OCI-LY7 (cell line): ENCODE data around the gene PLEKHM3. TPM values are rescaled to one million over a fixed set of nuclear protein-coding genes. Genes with fewer than 3 reads are reported as not detected.
"Not testable (repeated sequence)": the region's sequence is repeated elsewhere in the genome, so short reads cannot be mapped to it uniquely, and the experiment has no call there.

Experiments
- BruUV-seq: library from RNA; stranded (reverse); fragments of 400-500 nt; replicated peaks from 2 replicates; lab custom pipeline; 2021; lab: Mats Ljungman, UMichigan
- CTCF ChIA-PET: fragments of 300-600 bp; sonication (Branson Sonifier 250); formaldehyde crosslinking; loops from one replicate; lab custom pipeline; 2022; ENCODE audit warnings: antibody characterized with exemption; ENCODE audit not compliant: unreplicated experiment; lab: Charles Lee
- POLR2A ChIA-PET: fragments of 300-600 bp; sonication (Branson Sonifier 250); formaldehyde crosslinking; loops from one replicate; lab custom pipeline; 2022; ENCODE audit warnings: antibody characterized with exemption; lab: Charles Lee
- DNase-seq: peaks from one replicate; pipeline ENCODE4 v3.0.0-alpha.2; 2015; ENCODE audit warnings: low spot score
- H2AFZ ChIP-seq: fragments of 200-600 bp; sonication (generic), shearing (Covaris generic); 2 replicates; pipeline ENCODE4 v1.6.1; 2014; ENCODE audit warnings: mild to moderate bottlenecking, antibody characterized with exemption, low read length, moderate library complexity
- H3K27ac ChIP-seq: fragments of 200-600 bp; sonication (generic); 2 replicates; pipeline ENCODE4 v1.5.1; 2014; ENCODE audit warnings: mixed run types, low read depth, mild to moderate bottlenecking, moderate library complexity, low read length, inconsistent platforms; ENCODE audit not compliant: poor library complexity, severe bottlenecking
- H3K36me3 ChIP-seq: fragments of 200-600 bp; sonication (generic); 2 replicates; pipeline ENCODE4 v1.6.1; 2014; ENCODE audit warnings: mild to moderate bottlenecking, antibody characterized with exemption, low read length, moderate library complexity, mixed read lengths; ENCODE audit not compliant: insufficient read depth
- H3K4me1 ChIP-seq: fragments of 200-600 bp; sonication (generic); 2 replicates; pipeline ENCODE4 v1.5.1; 2014; ENCODE audit warnings: mild to moderate bottlenecking, low read length; ENCODE audit not compliant: insufficient read depth, poor library complexity, severe bottlenecking
- H3K4me2 ChIP-seq: fragments of 200-600 bp; sonication (generic); 2 replicates; pipeline ENCODE4 v1.6.1; 2014; ENCODE audit warnings: mild to moderate bottlenecking, low read length
- H3K4me3 ChIP-seq: fragments of 200-600 bp; sonication (generic); 2 replicates; pipeline ENCODE4 v1.5.1; 2014; ENCODE audit warnings: mild to moderate bottlenecking, low read depth, low read length; ENCODE audit not compliant: poor library complexity, severe bottlenecking
- H3K79me2 ChIP-seq: fragments of 200-600 bp; sonication (generic); 2 replicates; pipeline ENCODE4 v1.6.1; 2016; ENCODE audit warnings: low read depth, mild to moderate bottlenecking, low read length, moderate library complexity, mixed read lengths; ENCODE audit not compliant: insufficient read depth
- H3K9me2 ChIP-seq: fragments of 200-600 bp; sonication (generic); 2 replicates; pipeline ENCODE4 v1.6.1; 2016; ENCODE audit warnings: mild to moderate bottlenecking, low read length, mixed read lengths; ENCODE audit not compliant: insufficient read depth
- H3K9me3 ChIP-seq: fragments of 200-600 bp; sonication (generic); 2 replicates; pipeline ENCODE4 v1.6.1; 2014; ENCODE audit warnings: mild to moderate bottlenecking, mixed run types, low read length, mixed read lengths
- H4K20me1 ChIP-seq: fragments of 200-600 bp; sonication (generic); 2 replicates; pipeline ENCODE4 v1.6.1; 2014; ENCODE audit warnings: mild to moderate bottlenecking, antibody characterized with exemption, low read length, moderate library complexity, mixed read lengths; ENCODE audit not compliant: insufficient read depth
- CTCF ChIP-seq: fragments of 200-600 bp; sonication (generic); conservative IDR thresholded peaks from 2 replicates; pipeline ENCODE4 v1.5.1; 2014; ENCODE audit warnings: mild to moderate bottlenecking, antibody characterized with exemption, low read length, moderate library complexity, mixed read lengths
- EZH2phosphoT487 ChIP-seq: fragments of 200-600 bp; sonication (generic); IDR thresholded peaks from 2 replicates; pipeline ENCODE4 v1.6.1; 2018; ENCODE audit warnings: low read depth, borderline replicate concordance, mild to moderate bottlenecking, mixed run types, antibody characterized with exemption, low read length, moderate library complexity, mixed read lengths
- intact Hi-C: fragments of 100-400 bp; cut with micrococcal nuclease; formaldehyde crosslinking; loops from one replicate; pipeline ENCODE4 v1.10.0; 2022; ENCODE audit not compliant: unreplicated experiment
- total RNA-seq, 2 experiments: library from RNA; depleted of rRNA in 1 of 2; stranded (reverse); fragments of >200 nt in 1 of 2; shearing (Covaris generic) in 1 of 2; gene quantifications; 2 replicates each; pipeline ENCODE4 v1.2.3, GENCODE V29; 2014 to 2022

Gene PLEKHM3
- total RNA-seq, 2 experiments from 2014 or later, result 3.7 to 6.3 TPM

- intact Hi-C loops, result no loop called here
- H3K4me1 ChIP-seq, result no peaks in the 10 kb centered on the region
- H3K4me3 ChIP-seq, result no peak overlapping the region
- H3K4me2 ChIP-seq, result no peak overlapping the region
- H3K79me2 ChIP-seq, result no peaks in the 10 kb centered on the region
- no TSS peak for BruUV-seq
- H3K9me2 ChIP-seq, result no peaks in the 10 kb centered on the region
- ChIA-PET CTCF (no interaction called here), POLR2A (no interaction called here)
- H3K36me3 ChIP-seq, result no peaks in the 10 kb centered on the region
- no peaks in the 10 kb centered on the region for H4K20me1 ChIP-seq
- H3K9me3 ChIP-seq, result no peaks in the 10 kb centered on the region
- TF ChIP-seq CTCF (no peak), EZH2phosphoT487 (no peak)
- no peak overlapping the region for H3K27ac ChIP-seq
- no peak overlapping the region for H2AFZ ChIP-seq
- DNase-seq, result no peak
Measured at GRCh38 chr2:207911215-207911614, 114.1 kb downstream of the PLEKHM3 start.

GRCh38 chr2:207906495-207906894, 118.8 kb downstream of the PLEKHM3 start:
- DNase-seq, H3K9me2 ChIP-seq, H3K4me2 ChIP-seq, H3K36me3 ChIP-seq, CTCF ChIA-PET, POLR2A ChIA-PET, H3K27ac ChIP-seq, H3K4me3 ChIP-seq, H2AFZ ChIP-seq, H3K4me1 ChIP-seq, H4K20me1 ChIP-seq, BruUV-seq, H3K9me3 ChIP-seq, intact Hi-C loops, H3K79me2 ChIP-seq: not testable (repeated sequence)

- TF ChIP-seq EZH2phosphoT487, result no peak
- no peak for TF ChIP-seq CTCF
- H3K27ac ChIP-seq, result no peak overlapping the region
- no peak overlapping the region for H3K4me2 ChIP-seq
- H3K4me3 ChIP-seq, result no peak overlapping the region
- H3K9me2 ChIP-seq, result no peaks in the 10 kb centered on the region
- no peaks in the 10 kb centered on the region for H3K36me3 ChIP-seq
- no peaks in the 10 kb centered on the region for H3K4me1 ChIP-seq
- intact Hi-C loops, result no loop called here
- BruUV-seq, result no TSS peak
- H4K20me1 ChIP-seq, result no peaks in the 10 kb centered on the region
- ChIA-PET CTCF (no interaction called here), POLR2A (interaction anchor here (0.6 to 0.9 kb wide), 3 partner anchors 17 to 755 kb away, joined by 3 read pairs; no protein-coding TSS in a partner anchor)
- no peak for DNase-seq
- H3K9me3 ChIP-seq, result no peaks in the 10 kb centered on the region
- H3K79me2 ChIP-seq, result no peaks in the 10 kb centered on the region
- no peak overlapping the region for H2AFZ ChIP-seq
Measured at GRCh38 chr2:207905546-207905945, 119.8 kb downstream of the PLEKHM3 start.
